T follicular helper cell (primary cell): ENCODE data around the gene KISS1R.

ENCODE experiments used
- DNase-seq: peaks from one replicate; pipeline ENCODE4 v3.0.0-alpha.2; 2020; ENCODE audit warnings: low read depth

The KISS1R gene

GRCh38 chr19:920051-920864 is 3.1 kb downstream of the KISS1R start:
- peak; percentile 68 for DNase-seq

GRCh38 chr19:924553-925086 is 7.5 kb downstream of the KISS1R start:
- DNase-seq: no peak

GRCh38 chr19:925087-925525 is 8.0 kb downstream of the KISS1R start:
- no peak for DNase-seq

GRCh38 chr19:925526-926322 is 8.6 kb downstream of the KISS1R start, which contains the start of gene ARID3A:
Gene ARID3A (plus strand): TSS chr19:926035. CDS start chr19:929529, 3,494 bp downstream.
- no peak for DNase-seq

GRCh38 chr19:926323-926588 is 9.1 kb downstream of the KISS1R start:
- DNase-seq: no peak

- DNase-seq: no peak
Measured at GRCh38 chr19:926589-927350, 9.6 kb downstream of the KISS1R start.

- DNase-seq: no peak
Measured at GRCh38 chr19:927351-927779, 10.2 kb downstream of the KISS1R start.

- no peak for DNase-seq
Measured at GRCh38 chr19:927780-928401, 10.8 kb downstream of the KISS1R start.

GRCh38 chr19:928471-929202 is 11.5 kb downstream of the KISS1R start:
- DNase-seq: no peak

- DNase-seq: no peak
Measured at GRCh38 chr19:929203-929890, 12.2 kb downstream of the KISS1R start.

GRCh38 chr19:929891-930258 is 12.7 kb downstream of the KISS1R start:
- no peak for DNase-seq

- DNase-seq: no peak
Measured at GRCh38 chr19:931860-932647, 14.9 kb downstream of the KISS1R start.

- DNase-seq: no peak
Measured at GRCh38 chr19:932648-933552, 15.8 kb downstream of the KISS1R start.

GRCh38 chr19:933553-933882 is 16.4 kb downstream of the KISS1R start:
- DNase-seq: no peak

GRCh38 chr19:934197-934840 is 17.2 kb downstream of the KISS1R start:
- no peak for DNase-seq

GRCh38 chr19:934865-935479 is 17.8 kb downstream of the KISS1R start:
- no peak for DNase-seq

GRCh38 chr19:936175-936546 is 19.0 kb downstream of the KISS1R start:
- no peak for DNase-seq

GRCh38 chr19:937259-937694 is 20.1 kb downstream of the KISS1R start:
- DNase-seq: no peak
